GM21786 (cell line): Measurements from ENCODE around the gene AAMP.
A peak's percentile ranks its signal among the peaks of the same experiment; 100 is the strongest.

Experiments used
- ATAC-seq: cut with Tn5 transposase; IDR thresholded peaks from one replicate; pipeline ENCODE4 v1.9.1; 2021; ENCODE audit not compliant: unreplicated experiment

AAMP gene

DNA sequence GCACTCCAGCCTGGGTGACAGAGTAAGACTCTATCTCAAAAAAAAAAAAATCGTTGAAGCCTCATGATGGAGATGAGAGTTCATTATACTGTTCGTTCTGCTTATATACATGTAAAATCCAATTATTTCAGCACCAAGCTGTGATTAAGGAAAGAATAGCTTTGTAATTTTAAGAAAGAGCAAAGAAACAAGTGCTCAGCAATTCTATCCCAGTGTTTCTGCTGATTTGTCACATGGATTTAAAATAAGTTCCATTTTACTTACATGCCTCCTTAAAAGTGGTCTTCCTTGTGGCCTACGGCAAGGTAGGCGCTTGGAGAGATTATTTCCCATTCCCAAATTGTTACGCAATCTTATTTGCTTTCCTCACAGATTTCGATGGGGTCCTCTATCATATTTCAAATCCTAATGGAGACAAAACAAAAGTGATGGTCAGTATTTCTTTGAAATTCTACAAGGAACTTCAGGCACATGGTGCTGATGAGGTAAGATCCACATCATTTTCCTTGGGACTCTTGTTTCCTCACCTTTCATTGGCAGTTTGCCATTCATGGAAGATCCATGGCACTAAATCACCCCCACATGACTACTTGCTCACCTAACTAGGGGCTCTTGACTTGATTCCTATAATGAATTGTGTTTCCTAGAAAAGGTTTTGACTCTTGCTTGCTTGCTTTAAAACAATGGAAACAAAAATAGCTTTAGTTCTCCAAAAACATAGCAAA, 41.4 kb downstream of the AAMP start:
- no peak for ATAC-seq

DNA sequence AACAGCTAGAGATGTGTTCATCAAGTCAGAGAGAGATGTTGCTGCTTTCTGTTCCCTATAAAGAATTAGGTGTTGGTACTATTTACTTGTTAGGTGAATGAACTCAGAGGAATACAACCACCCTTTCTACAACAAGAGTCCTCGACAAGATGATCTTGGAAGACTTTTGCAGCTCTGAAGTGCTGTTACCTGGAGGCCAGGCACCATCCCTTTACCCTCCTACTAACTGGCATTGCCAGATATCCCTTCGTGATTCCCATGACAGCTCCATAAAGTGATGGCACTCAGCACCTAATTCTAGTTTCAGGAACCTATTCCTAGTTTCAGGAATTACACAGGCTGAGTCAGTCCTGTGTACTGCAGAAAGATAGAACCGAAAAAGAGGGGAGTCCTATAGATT, 43.0 kb downstream of the AAMP start:
- no peak for ATAC-seq

DNA sequence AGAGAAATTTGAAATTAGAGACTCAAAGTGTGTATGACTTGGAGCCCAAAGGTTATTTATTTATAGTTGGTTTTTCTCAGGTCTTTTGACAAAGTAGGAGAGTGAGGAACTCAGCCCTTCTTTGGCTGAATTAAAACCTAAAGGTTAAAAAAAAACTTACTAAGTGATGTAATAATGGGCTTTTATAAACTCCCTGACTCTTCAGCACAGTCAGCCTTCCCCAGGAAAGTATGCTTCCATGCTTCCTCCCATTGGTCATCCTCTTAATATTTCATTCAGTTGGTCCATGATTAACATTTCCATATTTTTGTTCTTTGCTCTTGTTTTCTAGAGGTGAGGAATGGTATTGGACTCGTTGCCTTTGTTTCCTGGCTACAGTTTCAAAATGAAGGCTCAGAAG, 45.8 kb downstream of the AAMP start:
- ATAC-seq = no peak

DNA sequence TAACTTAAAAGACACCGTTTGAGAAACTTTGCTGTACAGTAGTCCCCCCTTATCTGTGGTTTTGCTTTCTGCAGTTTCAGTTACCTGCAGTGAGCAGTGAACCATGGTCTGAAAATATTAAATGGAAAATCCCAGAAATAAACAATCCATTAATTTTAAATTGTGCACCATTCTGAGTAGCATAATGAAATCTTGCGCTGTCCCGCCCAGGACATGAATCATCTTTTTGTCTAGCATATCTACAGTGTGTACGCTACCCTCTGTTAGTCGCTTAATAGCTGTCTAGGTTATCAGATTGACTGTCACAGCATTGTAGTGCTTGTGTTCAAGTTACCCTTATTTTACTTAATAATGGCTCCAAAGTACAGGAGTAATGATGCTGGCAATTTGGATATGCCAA, 46.9 kb downstream of the AAMP start:
- no peak for ATAC-seq

DNA sequence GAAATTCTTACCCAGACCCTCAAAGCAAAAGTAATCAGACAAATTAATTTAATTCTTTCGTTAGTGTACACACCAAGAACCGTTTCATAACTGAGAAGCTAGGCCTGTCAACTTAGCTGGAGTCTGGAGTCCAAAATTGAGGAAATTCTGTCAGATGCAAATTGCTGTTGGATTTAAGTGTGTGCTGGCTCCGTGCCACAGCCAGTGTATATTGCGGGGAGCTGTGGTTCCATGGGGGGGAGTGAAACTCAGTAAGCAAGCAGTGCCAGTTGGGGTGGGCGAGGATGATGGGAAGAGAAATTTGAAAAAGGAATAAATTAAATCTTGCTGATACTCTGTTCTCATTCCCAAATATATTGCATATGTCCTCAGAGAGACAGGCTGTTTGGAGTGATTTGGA, 48.9 kb downstream of the AAMP start:
- no peak for ATAC-seq

DNA sequence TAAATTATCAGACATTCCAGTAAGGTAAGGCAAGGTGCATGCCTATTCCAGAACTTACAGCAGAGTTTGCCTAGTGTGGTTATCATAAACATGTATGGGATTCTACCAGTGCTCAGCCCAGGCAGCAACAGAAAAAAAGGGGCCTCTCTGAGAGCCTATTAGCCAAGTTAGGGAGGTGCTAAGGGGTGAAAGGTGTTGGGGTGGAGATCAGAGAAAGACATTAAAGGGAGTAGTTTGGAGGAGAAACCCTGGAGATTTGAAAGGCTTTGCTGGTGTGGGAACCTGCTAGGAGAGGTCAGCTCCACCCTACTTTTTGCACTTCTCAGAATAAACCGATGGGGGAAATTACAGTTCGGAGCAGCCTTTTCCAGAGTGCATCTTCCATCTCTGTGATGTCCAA, 50.0 kb downstream of the AAMP start:
- ATAC-seq = no peak

DNA sequence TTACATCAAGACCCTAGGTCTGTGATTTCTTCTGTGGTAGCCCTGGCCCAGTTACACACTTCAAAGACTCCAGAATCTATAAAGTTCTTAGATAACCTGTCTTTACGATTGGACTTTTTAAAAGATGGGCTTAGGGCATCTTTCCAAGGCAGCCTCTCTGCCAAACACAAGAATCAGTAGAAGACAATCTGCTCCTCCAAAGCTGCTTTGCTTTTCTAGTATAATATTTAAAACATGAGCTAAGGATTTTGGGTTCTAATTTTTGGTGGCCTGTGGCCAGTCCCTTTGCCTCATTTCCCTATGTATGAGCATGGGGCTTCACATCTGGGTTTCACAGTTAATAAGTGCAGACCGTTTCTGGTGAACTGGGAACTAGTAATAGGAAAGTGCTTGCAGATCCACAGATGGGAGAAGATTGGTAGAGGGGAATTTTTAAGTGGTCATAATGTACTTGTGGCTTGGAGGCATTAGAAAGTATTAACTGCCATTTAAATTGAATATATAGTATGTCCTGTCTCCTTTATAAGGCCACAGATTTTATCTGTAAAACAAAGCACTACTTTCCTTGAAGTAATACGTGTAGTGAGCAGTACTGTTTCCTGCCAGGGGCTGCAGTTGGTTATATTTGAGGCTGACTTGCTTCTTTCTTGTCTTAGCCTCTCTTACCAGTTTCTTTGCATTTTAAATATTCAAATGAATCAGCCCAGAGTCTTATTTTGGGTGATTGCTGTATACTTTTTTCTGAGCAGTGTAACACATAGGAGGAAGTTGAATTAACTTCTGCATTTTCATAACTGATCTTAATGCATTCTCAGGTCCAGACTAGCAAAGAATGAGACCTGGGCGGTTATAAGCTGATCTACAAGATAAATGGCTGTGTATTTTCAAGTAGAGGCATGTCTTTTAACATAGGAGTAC, 51.4 kb downstream of the AAMP start:
- ATAC-seq = peak; percentile 48

DNA sequence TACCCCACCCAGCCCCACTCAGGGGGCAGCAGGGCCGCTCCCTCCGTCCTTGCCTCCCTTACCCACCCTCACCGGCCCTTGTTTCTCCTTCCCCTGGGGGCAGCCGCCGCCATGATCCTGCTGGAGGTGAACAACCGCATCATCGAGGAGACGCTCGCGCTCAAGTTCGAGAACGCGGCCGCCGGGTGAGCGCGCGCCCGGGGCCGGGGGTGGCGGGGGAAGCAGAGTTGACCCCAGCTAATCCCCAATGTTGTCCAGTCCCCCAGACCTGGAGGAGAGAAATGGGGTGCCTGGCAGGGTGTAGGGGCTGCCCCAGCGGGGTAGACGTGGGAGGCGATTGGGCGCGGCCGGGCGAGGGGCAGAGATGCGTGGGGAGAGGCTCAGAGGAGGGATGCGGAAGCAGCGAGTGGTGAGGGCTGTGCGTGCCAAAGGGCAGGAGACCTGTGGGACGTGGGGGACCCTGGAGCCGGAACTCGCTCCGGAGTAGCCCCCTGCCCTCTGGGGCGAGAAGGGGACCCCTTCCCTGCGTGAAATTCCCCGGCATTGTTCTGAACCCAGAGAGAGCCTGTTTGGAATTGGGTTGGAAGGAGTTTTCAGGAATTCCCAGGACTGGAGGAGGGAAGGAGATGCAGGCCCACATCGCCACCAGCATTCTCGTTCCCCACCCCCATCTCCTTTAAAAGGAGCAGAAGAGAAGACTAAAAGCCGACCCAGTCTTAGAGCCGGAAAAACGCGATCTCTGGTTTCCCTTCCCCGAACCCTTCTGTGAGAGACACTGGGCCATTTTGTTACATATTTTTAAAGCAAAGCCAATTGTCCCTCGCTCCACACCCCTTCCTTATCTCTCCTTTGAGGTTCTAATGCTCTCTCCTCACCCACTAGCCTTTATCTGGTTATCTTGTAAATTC, 52.3 kb downstream of the AAMP start:
- peak; percentile 26 for ATAC-seq

DNA sequence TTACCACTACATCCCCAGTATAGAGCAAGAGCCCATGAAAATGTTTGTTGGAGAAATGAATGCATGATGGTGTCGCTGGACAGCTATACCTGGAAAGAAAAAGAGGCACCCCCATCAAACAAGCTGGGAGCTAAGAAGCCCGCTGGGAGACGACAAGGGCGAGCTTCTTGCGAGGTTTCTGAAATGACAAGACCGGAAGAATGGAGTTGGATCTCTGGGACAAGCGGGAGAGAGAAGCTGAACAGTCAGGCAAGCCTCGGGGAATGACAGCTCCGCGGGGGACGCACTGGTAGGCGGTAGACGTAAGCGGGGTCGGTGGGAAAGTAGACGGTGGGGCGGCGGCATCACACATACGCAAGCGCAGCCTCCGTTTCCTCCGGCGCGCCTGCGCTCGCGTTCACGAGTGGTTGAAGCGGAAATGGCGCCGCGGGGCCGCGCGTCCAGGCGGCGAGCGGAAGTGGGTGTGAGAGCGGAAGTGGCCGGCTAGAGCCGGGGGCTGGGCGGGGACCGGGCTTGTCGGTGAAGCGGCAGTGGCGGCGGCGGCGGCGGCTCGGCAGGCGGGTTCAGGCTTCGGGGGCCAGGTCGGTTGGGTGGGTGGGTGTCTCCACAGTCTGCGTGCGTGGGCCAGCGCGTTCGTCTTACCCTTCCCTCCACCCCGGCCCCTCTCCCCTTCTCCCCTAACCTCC, 53.1 kb downstream of the AAMP start, which contains the start of gene ARPC2:
Gene ARPC2, plus strand, starts transcription at position 516 of the 686 bp plus-strand sequence. CDS start 282 bp downstream, outside the sequence.
- ATAC-seq = peak; percentile 65

DNA sequence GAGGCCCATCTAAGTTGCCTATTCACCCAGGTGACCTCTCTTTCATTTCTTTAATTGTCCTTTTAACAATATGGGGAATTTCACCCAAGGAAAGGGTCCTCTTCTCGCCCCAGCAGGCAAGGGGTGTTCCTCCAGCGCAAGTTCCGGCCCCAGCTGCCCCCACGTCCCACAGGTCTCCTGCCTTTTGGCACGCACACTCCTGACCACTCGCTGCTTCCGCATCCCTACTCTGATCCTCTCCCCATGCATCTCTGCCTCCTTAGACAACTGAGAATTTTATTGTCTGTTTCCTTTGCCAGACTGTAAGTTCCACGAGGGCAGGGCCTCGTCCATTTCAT, 53.6 kb downstream of the AAMP start:
- no peak for ATAC-seq
